Fibroblast of peridontal ligament (primary cell): ENCODE measurements around the gene ZRANB1.

Source experiments
- DNase-seq: peaks from one replicate; pipeline ENCODE4 v3.0.0-alpha.2; 2010; ENCODE audit errors: extremely low read depth

Gene ZRANB1

DNA sequence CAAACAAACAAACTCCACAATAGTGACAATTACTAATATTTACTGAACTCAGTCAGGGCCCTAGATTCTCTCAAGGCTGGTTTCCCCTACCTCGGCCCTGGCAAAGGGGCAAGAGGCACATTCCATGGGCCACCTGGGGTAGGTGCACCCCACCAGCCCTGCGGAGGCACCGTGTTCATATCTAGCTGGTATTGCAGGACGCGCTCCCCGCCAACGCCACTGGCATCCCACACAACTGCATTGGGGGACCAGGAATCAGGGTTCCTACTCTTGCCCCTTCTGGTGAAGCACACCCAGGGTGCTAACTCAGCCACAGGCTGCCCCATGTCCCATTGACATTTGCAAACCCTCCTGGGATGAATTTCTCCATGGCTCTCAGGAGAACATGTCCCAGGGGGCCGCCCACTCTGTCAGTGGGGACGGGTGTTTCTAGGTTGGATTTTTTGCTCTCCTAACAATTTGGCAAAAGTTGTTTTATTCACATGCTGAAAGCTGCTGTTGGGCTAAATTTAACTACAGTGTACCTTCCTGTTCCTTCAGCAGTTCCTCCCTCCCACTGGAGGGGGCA, 76.7 kb downstream of the ZRANB1 start:
- DNase-seq = no peak

DNA sequence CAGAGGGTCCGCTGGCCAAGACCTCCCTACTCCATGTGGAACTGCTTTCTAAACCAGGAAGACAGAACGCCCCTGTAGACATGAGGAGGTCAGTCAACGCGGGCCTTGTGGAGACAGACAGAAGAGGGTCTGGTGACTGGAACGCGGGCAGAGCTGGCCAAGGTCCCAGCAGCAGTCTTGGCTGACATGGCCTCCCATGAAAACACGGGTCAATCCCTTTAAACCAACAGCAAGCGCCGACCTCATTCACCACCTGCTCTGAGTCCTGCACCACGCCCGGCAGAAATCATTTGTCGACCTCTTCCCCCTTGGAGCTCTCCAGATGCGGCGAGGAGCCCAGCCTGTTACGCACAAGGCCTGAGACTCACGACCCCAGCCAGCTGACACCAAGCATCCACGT, 78.5 kb downstream of the ZRANB1 start:
- DNase-seq = no peak

DNA sequence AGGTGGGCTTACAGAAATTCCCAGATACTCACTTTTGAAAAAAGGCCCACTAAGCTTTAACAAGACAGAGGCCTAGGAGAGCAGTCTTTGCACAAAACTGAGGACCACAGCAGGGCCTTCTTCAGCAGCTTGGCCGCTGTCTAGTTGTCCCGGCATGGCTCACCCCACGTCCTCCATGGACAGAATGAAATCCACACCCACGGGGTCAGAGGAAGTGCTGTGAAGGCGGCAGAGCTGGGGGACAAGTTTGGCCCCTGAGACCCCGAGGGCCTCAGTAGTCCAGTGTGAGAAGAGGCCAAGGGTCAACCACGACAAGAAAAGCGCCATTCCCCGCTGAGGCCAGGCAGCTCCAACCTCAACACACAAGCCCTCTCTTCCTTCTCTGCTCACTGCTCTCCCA, 78.9 kb downstream of the ZRANB1 start:
- no peak for DNase-seq

DNA sequence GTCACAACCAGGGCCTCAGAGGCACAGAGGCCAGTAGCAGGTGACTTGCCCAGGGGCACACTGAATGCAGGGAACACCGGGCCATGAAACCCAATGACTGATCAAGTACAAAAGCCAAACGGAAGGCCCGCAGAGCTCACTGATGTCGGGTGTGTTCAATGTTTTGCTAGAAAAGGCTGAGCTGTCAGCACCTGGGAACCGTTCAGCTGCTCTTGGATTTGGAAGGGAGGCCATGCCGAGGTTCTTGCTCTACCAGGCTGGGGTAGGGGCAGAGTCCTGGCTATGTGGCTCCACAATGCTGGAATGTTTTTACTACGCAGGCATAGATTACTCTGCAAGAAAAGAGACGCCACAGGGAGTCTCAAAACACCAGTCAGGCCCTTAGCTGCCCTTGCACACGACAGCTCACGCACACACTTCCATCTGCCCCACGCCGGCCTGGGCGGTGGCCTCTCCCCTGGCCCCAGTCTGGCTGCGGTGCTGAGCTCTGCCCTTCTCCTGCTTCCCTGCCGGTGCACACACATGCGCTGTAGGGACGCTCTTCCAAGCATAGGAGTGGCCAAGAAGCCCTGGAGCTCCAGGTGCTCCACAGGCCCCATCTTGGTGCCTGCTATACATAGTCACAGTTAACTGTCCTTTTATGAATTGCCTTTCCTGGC, 79.9 kb downstream of the ZRANB1 start:
- no peak for DNase-seq

DNA sequence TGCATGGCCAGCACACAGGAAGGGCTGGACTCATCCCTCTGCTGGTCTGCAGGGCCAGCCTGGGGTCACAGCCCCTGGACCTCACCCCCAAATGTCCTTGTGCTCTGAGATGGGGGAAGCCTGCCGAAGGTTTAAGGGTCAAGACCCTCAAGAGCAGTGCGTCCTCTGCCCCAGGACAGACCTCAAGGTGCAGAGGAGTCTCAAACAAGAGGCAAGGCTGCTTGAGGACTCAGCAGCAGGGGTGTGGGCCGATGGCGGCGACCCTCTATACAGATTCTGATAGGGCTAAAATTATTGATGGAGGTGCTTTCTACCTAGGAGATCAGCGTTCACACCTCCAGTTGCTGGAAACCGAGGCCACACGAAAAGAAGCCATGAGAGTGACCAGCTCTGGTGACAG, 80.7 kb downstream of the ZRANB1 start:
- no peak for DNase-seq

DNA sequence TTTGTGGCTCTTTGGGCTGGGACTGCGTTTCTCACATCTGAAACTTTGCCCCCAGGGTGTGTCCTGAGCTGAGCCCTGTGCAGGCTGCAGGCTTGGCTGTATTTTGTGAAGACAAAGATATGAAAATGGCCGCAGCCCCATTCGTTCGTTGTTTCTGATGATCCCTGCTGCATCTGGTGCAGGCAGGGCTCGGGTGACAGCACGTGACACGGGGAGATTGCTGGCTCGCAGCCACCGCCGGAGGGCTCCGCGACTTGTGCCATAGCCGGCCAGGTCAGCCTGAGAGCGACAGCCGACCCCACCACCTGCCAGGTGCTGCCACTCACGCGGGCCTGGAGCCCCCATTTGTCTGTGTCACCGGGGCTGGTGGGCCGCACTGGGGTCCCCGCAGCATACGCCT, 81.3 kb downstream of the ZRANB1 start:
- no peak for DNase-seq

DNA sequence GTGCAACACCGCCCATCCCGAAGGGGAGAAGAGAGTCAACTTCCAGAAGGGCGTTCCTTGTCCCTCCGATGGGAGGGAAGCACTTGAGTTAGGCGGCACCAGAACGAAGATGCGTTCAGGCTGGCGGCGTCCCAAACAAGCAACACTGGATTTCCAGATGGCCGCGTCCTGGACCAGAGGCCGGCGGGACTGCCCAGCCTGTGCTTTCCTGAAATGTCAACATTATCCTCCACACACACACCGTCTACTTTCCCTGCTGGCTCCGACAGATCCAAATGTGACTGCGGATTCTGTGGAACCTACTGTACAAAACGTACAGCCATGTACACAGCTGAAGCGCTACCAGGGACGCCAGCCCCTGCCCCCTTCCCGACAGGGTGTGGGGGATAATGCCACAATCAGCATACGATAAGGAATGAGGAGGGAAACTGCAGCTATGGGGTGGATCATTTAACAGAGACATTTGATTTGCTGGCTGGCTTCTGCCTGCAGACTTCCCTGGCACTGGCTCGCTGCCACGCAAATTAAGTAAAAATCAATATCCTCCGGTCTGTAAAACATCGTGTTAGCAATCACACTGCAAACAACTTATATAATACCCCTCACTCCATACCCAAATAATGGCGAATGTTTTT, 82.1 kb downstream of the ZRANB1 start:
- peak; percentile 54 for DNase-seq

DNA sequence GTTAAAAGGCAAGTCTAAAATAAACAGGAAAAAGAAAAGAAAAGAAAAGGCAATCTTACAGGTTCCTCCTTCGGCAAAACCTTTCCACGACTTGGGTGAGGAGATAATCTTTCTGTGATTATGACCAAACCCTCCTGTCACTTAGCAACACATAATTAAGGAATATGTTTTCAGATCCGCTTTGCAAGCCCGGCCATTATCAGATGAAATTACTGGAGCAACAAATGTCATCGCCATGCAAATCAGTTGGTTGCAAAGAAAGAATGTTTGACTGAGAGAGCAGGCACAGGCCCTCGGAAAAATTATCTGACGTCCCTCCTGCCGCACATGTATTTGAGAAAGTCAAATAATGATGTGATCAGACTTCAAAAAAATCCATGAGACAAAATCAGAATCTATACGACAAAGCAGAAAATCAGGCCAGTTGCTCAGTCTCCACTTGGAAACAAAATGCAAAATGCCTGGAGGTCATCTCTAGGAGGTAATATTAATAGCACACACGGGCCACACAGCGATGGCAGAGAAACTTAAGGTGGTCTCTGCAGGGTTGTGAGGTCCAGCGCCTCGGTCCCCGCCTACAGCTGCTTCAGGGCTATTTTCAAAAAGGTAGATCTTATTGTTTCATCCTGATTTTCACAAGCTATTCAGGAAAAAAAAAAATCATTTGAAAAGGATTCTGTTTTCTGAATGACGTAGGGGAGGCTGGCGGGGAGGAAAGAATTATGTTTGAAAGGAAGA, 82.7 kb downstream of the ZRANB1 start:
- no peak for DNase-seq

DNA sequence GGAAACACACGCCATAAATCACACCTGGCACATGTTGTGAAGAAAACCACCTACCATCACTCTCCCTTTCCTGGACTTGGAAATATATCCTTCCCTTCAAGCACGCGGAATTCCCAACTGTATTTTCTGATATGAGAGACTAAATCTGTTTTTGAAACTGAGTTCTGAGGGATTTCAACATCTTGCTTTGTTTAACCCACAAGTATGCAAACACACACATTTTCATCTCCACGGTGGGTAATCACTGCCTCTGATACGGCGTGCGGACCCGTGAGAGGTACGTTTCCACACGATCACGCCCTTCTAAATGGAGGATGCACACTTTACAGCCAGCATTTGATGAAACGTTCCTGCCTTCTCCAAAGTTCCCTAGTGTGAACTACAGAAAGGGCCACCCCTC, 83.4 kb downstream of the ZRANB1 start:
- peak; percentile 70 for DNase-seq

DNA sequence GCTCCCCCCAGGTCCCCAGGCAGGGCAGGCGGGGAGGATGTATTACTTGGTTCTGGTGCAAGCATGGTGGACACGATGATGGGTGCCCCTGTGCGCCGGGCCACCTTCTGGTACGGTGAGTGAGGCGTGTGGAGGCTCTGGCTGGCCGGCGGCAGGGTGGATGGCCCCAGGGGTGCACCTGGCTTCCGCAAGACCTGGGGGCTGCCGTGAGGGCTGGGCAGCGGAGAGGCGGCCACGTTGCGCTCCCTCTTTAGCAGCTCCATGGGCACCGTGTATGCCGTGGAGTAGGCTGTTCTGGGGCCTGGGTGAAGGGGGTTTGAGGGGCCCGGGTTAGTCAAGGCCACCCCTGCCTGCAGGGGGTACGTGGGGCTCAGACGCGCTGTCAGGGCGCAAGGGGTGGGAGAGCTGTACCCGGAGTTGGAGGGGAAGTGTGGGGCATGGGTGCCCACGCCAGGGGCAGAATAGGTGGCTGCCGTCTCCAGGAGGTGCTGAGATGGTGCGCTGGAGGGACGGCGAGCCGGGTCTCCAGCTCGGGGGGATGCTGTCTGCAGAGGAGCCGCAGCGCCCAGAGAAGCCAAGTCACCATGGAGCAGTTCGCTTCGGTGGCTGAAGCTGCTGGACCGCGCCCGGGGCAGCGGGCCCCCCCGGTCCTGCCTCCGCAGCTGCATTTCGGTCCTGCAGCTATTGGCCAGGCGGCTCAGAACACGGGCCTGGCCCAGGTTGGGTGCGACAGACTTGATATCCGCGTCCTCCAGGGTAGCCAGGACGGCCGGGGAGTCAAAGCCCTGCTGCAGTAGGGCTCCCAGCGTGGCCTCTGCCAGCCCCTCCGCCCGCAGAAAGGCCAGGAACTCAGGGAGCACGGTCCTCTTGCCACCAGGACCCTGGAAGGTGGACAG, 84.4 kb downstream of the ZRANB1 start:
- DNase-seq = no peak

DNA sequence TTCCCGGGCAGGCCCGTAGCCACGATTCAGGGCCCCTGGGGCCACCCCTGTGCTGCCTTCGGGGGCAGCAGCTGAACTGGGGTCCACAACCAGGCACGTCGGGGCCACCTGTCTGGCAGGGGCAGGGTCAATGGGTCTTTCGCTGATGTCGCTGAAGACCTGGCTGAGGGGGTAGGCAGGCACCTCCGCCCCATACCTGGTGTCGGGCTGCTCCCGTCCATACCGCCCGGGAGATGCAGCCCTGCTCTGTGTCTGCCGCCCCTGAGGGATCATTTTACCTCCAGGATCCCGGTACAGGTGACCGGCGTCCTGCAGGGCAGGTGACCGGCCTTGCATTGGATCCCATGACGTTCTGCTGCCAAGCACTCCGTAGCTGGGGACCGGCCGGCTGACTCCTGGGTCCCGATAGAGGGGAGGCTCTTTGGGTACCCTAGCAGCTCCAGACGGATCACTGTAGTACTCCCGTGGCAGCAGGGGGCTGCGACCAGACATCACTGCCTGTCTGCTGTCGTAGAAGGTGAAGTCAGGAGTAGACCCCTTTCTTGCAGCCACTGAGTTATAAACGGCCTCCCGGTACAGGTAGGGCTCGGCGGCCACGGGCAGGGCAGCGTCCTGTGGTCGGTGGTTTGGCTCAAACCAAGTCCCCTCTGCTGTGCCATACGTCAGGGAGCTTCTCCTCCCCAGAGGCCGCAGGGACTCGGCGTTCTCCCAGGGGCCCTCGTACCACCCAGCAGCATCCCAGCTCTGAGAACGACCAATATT, 85.2 kb downstream of the ZRANB1 start:
- no peak for DNase-seq

DNA sequence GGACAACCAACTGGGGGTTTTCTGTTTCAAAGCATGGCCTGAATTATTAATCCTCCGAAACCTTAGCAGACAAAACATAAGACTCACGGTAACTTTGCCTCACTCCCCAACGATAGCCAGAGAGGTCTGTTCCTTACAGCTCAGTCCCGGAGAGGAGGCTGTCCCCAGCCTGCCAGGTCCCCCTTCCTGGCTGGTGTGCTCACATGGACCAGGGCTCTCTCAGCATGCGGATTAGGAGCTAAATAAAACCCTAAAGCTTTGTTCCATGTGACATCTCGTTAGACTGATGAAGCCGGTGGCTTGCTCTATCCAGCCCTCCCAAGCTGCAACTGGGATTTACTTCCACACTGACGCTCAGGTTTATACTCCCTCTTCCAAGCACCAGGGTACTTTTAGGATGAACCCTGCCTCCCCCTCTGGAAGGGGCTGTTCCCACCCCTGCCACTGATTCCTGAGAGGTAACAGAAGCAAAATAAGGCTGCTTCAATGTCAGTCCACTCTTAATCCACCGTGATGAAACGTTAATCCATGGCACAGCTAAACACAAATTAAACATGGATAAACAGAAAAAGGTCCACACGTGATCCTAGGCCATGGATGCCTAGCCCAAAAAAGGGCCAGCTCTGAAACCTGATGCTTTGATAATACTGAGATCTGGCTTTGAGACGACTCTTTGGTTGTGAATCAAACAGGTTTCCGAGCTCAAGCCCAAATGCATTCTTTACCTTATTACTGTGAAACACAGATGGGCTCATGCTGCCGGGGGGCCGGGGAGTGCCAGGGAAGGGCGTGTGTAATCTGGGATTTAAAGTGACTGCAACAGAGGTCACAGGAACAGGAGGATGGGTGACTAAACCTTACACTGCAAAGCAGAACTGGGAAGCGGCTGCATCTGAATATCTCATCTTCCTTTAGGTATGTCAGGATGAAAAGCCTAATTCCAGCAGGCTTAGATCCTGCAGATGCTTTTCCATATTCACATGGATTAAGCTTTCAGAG, 86.2 kb downstream of the ZRANB1 start:
- DNase-seq = no peak

DNA sequence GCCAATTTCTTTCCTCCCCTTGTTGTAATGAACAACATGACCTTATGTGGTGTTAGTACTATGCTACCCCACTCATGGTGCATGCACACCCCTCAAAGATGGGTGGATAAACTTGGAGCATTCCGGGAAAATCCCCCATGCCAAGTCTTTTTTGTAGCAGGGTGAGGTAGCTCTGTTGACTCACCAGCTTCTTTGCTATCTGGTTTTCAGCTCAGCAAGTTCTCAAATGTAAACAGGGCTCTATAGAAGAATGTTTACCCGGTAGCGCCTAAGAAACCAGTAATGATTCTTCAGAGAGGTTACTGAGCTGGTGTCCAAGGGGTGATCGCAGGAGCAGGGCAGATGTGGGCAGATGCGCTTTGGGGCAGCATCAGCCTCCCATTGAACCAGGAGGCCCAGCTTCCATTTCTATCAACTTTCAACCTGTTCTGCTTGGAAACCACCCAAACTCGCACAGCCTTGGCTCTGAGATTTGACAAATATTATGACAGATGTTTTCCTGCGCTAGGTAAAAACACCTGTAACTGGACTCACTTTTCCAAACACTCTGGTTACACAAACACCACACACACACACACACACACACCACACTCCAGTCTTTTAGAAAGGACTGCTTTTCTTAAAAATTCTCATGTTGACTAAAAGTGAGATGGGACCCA, 87.8 kb downstream of the ZRANB1 start:
- peak; percentile 51 for DNase-seq

DNA sequence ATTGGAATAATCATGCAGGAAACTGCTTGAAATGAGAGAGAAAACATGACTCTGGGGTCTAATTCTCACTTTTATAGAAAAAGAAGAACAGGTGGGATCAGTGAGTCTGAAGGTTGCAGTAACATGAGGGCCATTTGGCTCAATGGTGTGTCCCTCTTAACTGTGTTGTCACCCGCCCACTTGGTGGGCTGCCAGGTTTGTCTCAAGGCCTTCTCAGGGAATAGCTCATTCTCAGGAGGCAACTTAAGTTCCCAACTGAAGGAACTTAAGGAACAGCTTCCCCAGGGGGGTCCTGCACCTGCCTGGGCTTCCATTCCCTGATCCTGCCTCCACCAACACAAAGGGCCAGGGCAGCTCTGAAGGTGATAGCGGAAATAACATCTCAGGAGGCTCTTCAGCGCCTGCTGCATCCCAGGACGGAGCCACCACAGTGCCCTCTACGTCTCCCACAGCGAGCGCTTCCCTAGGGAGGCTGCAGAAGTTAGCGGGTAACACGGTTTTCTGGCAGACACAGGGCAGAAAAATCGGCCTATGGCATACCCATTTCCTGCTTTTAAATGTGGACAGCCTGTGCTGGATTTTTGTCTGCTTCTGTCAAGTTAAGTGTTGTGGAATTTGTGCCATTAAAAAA, 88.8 kb downstream of the ZRANB1 start:
- DNase-seq = no peak

DNA sequence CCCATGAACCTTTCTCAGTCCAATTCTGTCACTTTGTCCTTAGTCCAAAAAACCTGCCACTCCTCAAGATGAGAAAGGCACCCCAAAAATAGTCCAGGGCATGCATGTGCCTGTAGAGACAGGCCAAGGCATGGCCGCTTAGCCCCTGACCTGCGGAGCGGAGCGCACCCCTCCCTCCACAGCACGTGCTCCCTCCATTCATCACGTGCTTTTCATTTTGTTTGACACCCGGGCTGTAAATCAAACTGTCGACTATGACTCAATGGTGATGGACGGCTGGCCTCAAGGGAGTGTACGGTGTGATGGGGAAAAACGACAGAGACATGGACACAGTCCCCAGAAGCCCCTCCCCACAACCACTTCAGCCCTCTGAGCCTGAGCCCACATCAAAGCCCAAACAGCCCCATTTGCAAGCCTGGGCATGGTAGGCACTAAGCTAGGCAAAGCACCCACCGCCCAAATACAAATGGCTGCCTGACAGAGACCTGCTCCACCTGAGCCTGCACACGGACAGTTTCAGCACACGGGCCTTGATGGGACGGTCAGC, 90.6 kb downstream of the ZRANB1 start:
- no peak for DNase-seq

DNA sequence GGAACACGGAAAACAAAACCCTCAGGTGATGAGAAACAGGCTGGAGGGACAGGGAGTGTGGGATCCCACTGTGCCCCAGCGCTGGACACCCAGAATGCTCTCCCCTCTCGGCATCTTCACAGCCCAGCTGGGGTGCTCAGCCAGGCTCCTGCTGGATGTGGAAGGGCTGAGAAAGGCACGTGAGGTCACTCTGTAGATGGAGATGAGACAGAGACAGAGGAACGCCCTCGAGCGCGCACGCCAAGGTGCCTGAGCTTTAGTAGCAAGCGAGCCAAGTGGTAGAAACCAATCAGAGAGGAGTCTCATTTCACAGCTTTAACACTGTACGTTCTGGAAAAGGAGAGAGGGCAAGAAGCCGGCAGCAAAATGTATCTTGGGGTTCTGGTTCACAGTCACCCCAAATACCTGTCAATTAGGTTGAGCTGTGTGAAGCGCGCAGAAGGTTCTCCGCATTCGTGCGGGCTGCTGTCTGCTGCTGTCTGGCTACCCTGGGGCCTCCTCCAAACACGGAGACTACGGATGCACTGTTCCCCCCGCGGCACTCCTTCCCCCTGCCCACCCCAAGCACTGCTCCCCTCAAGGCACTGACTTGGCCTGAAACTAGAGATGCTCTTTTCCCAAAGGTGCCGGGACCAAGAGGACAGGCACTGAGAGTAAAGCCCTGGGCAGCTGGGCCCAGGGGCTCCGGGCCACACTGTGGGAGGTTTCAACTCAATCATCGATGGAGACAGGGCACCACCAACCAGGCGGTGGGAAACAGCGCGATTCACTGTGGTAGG, 91.4 kb downstream of the ZRANB1 start:
- DNase-seq = no peak

DNA sequence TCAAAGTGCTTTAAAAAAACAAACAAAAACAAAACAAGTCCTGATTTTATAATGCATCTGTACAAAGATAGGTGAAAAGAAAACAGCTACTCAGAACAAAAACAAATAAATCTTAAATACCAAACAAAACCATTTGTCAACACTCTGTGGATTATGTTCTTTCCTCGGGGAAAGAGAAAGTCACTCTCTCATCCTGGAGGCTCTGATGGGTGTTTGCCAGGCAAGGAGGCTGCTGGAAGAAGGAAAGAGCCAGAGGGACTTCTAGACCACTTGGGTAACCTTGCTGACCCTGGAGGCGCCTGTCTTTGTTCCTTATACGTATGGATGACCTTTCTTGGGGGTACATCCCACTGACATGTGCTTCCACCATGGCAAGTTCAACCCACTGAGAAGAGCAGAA, 92.8 kb downstream of the ZRANB1 start:
- DNase-seq = peak; percentile 48

DNA sequence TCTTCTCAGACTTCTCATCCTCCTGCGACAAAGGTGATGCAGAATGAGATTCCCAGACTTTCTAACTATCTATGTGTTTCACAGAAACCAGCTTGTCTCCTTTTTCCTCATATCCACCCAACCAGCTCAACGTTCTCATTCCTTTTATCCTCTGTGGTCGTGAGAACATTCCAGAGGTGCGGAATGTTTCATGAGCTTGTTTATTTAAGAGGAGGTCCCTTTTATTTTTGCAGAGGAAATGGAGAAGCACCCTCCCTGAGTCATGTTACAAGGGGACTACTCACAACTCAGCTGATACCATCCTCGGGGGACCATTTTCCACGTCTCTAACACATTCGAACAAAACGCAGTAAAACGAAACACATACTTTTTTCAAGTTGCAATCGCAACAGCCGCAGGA, 93.2 kb downstream of the ZRANB1 start:
- peak; percentile 94 for DNase-seq
